Esophagus muscularis mucosa (tissue), 4 donors: ENCODE measurements around the gene CXCL16.
"Not testable (repeated sequence)": the region's sequence is repeated elsewhere in the genome, so short reads cannot be mapped to it uniquely, and the experiment has no call there.

Experiments used
- CTCF ChIP-seq, 3 experiments: fragments of 200-600 bp in 2 of 3; fragments of 450-650 bp in 1 of 3; sonication (generic) in 2 of 3; IDR thresholded peaks; one replicate each; pipeline ENCODE4 v1.5.1; 2017 to 2019; ENCODE audit warnings: antibody characterized with exemption in 3 of 3, mild to moderate bottlenecking in 2 of 3, moderate library complexity in 1 of 3
- EP300 ChIP-seq: sonication (generic); formaldehyde crosslinking; IDR thresholded peaks from one replicate; pipeline ENCODE4 v1.6.1; 2017; ENCODE audit warnings: antibody characterized with exemption
- POLR2AphosphoS5 ChIP-seq, 2 donors: sonication (generic); formaldehyde crosslinking; IDR thresholded peaks; one replicate each; pipeline ENCODE4 v1.6.1; 2017; ENCODE audit warnings: antibody characterized with exemption in 2 of 2

GRCh38 chr17:4683739-4684138, 56.0 kb downstream of the CXCL16 start:
- TF ChIP-seq CTCF (IDR thresholded peaks at IDR 0.05); EP300: not testable (repeated sequence)
- TF ChIP-seq POLR2AphosphoS5 (IDR thresholded peaks at IDR 0.05): peak in 1 of 2 donors; percentile 13
